RWPE2 (cell line): ENCODE measurements around the gene MICAL2.

Experiments used
- ATAC-seq: fragments of 200-7000 bp; cut with Tn5 transposase; 3 replicates; pipeline ENCODE4 v1.9.1; 2021; ENCODE audit warnings: low read depth
- DNase-seq: peaks from one replicate; pipeline ENCODE4 v3.0.0-alpha.2; 2020; ENCODE audit warnings: low spot score
- H3K27ac ChIP-seq: fragments of 450-650 bp; 2 replicates; pipeline ENCODE4 v1.5.1; 2017; ENCODE audit warnings: mild to moderate bottlenecking; ENCODE audit not compliant: poor library complexity, severe bottlenecking
- H3K27me3 ChIP-seq: fragments of 250-450 bp; sonication (Bioruptor Pico); 2 replicates; pipeline ENCODE4 v1.5.1; 2021; ENCODE audit warnings: mild to moderate bottlenecking, moderate library complexity; ENCODE audit not compliant: insufficient read depth, poor library complexity, severe bottlenecking
- H3K36me3 ChIP-seq: fragments of 250-450 bp; sonication (Bioruptor Pico); 2 replicates; pipeline ENCODE4 v1.5.1; 2020; ENCODE audit warnings: low read depth, mild to moderate bottlenecking, moderate library complexity
- H3K4me1 ChIP-seq: fragments of 250-450 bp; sonication (Bioruptor Pico); 2 replicates; pipeline ENCODE4 v1.5.1; 2021; ENCODE audit warnings: mild to moderate bottlenecking, moderate library complexity; ENCODE audit not compliant: insufficient read depth, poor library complexity, severe bottlenecking
- H3K4me3 ChIP-seq: fragments of 250-450 bp; sonication (Bioruptor Pico); 2 replicates; pipeline ENCODE4 v1.5.1; 2021; ENCODE audit warnings: mild to moderate bottlenecking, moderate library complexity; ENCODE audit not compliant: severe bottlenecking
- H3K9me3 ChIP-seq: fragments of 250-450 bp; sonication (Bioruptor Pico); 2 replicates; pipeline ENCODE4 v1.5.1; 2021; ENCODE audit warnings: mild to moderate bottlenecking, moderate library complexity; ENCODE audit not compliant: severe bottlenecking
- CTCF ChIP-seq: fragments of 450-650 bp; IDR thresholded peaks from one replicate; pipeline ENCODE4 v1.5.1; 2017; ENCODE audit warnings: mild to moderate bottlenecking, moderate library complexity; ENCODE audit not compliant: poor library complexity, severe bottlenecking

The MICAL2 gene

GRCh38 chr11:12226093-12226492 lies 115.7 kb downstream of the MICAL2 start:
- no peak for ATAC-seq
- TF ChIP-seq CTCF = no peak
- DNase-seq = no peak
- peaks cover 98% of the 10 kb centered on the region for H3K36me3 ChIP-seq
- H3K9me3 ChIP-seq = no peaks in the 10 kb centered on the region
- peak overlapping the region; percentile 69 for H3K27ac ChIP-seq
- H3K27me3 ChIP-seq = no peaks in the 10 kb centered on the region
- no peak overlapping the region for H3K4me3 ChIP-seq
- peaks cover 17% of the 10 kb centered on the region for H3K4me1 ChIP-seq

- DNase-seq (no peak), ATAC-seq (no peak)
- H3K4me1 ChIP-seq = peaks cover 18% of the 10 kb centered on the region
- H3K27ac ChIP-seq = peak overlapping the region; percentile 77
- no peak for TF ChIP-seq CTCF
- no peak overlapping the region for H3K4me3 ChIP-seq
- peaks cover 97% of the 10 kb centered on the region for H3K36me3 ChIP-seq
- no peaks in the 10 kb centered on the region for H3K27me3 ChIP-seq
- no peaks in the 10 kb centered on the region for H3K9me3 ChIP-seq
These were observed 119.2 kb downstream of the MICAL2 start for GRCh38 chr11:12229450-12230229.

- no peak for DNase-seq
- H3K36me3 ChIP-seq = peaks cover 96% of the 10 kb centered on the region
- peaks cover 18% of the 10 kb centered on the region for H3K4me1 ChIP-seq
- no peak for TF ChIP-seq CTCF
- no peak for ATAC-seq
- no peaks in the 10 kb centered on the region for H3K27me3 ChIP-seq
- peak overlapping the region; percentile 77 for H3K27ac ChIP-seq
- H3K4me3 ChIP-seq = no peak overlapping the region
- no peaks in the 10 kb centered on the region for H3K9me3 ChIP-seq
These were observed 121.8 kb downstream of the MICAL2 start for GRCh38 chr11:12232160-12232559.

GRCh38 chr11:12232817-12233601 lies 122.6 kb downstream of the MICAL2 start:
- peaks cover 18% of the 10 kb centered on the region for H3K4me1 ChIP-seq
- peak overlapping the region; percentile 77 for H3K27ac ChIP-seq
- H3K36me3 ChIP-seq = peaks cover 96% of the 10 kb centered on the region
- TF ChIP-seq CTCF = no peak
- H3K9me3 ChIP-seq = no peaks in the 10 kb centered on the region
- ATAC-seq (peak; percentile 75), DNase-seq (no peak)
- no peak overlapping the region for H3K4me3 ChIP-seq
- no peaks in the 10 kb centered on the region for H3K27me3 ChIP-seq
